Activated naive CD4-positive, alpha-beta T cell treated with anti-CD3 and anti-CD28 coated beads, Interleukin-2, amount 10 ng/mL, durations not matched to agents 5 hours and 36 hours (primary cell): Measurements from ENCODE around the gene RNF169. TPM values are rescaled to one million over a fixed set of nuclear protein-coding genes. Genes with fewer than 3 reads are reported as not detected.

Experiments used
- microRNA-seq: library from miRNA; unstranded; fragments of <30 nt; microRNA quantifications from one replicate; pipeline ENCODE4 v1.2.0, GENCODE V29; 2022; ENCODE audit warnings: borderline microRNAs expressed, borderline replicate concordance
- total RNA-seq, 2 experiments: library from RNA; stranded (reverse); gene quantifications; one replicate each; pipeline ENCODE4 v1.2.3, GENCODE V29; 2021

Gene RNF169
- total RNA-seq, result 10 to 100 TPM; 16.1 to 17.2 TPM

GRCh38 chr11:74748211-74749126 lies at the start of gene RNF169:
RNF169 (plus strand) TSS chr11:74748849; CDS start chr11:74748881, 32 bp downstream.

GRCh38 chr11:74731301-74732094 lies 17.2 kb upstream of the RNF169 start, which contains the start of gene CHRDL2:
CHRDL2 (minus strand) TSS chr11:74731426; CDS start chr11:74730888, 538 bp downstream.

Small RNAs within 50 kb of the gene (microRNA-seq; reads per million reads assigned to microRNA genes)
- not detected for gene MIR4696

Other genes with a start within 250 kb of the RNF169 start
- 10 to 100 TPM; 39.1 to 42.4 TPM for gene POLD3, start 156.3 kb upstream of the RNF169 start, total RNA-seq
- not detected for gene CHRDL2, start 17.4 kb upstream of the RNF169 start, total RNA-seq
- gene XRRA1, start 200.2 kb downstream of the RNF169 start, total RNA-seq, result 1 to 10 TPM; 7.3 to 7.9 TPM
- 100 to 1,000 TPM; 142 to 170 TPM for gene SPCS2, start 200.4 kb downstream of the RNF169 start, total RNA-seq
- 10 to 100 TPM; 11.2 to 12.3 TPM for gene NEU3, start 240.1 kb downstream of the RNF169 start, total RNA-seq